CD4-positive, alpha-beta memory T cell (primary cell): ENCODE data around the gene GALNT18. TPM values are rescaled to one million over a fixed set of nuclear protein-coding genes. Genes with fewer than 3 reads are reported as not detected.

Source experiments
- CTCF ChIA-PET: fragments of 350-600 bp; sonication (Branson Sonifier 250); formaldehyde crosslinking; loops from one replicate; lab custom pipeline; 2021; ENCODE audit warnings: inconsistent platforms; ENCODE audit not compliant: partially characterized antibody; lab: Charles Lee
- POLR2A ChIA-PET: fragments of 350-600 bp; sonication (Branson Sonifier 250); formaldehyde crosslinking; loops from one replicate; lab custom pipeline; 2021; ENCODE audit not compliant: partially characterized antibody; lab: Charles Lee
- DNase-seq, 5 donors: peaks; one replicate each; pipeline versions ENCODE4 v3.0.0 to v3.0.0-alpha.2; 2020 to 2022; ENCODE audit warnings: mixed read lengths in 1 of 5
- H3K27ac ChIP-seq: one replicate; pipeline ENCODE4 v1.7.0; 2013; ENCODE audit warnings: low read depth, low read length
- H3K27me3 ChIP-seq: 2 replicates; pipeline ENCODE4 v1.7.0; 2013; ENCODE audit warnings: mild to moderate bottlenecking, low read length, moderate library complexity; ENCODE audit not compliant: insufficient read depth
- H3K36me3 ChIP-seq: 2 replicates; pipeline ENCODE4 v1.7.0; 2013; ENCODE audit warnings: mild to moderate bottlenecking, low read length, moderate library complexity; ENCODE audit not compliant: insufficient read depth
- H3K4me1 ChIP-seq: 2 replicates; pipeline ENCODE4 v1.7.0; 2013; ENCODE audit warnings: mild to moderate bottlenecking, low read length, moderate library complexity; ENCODE audit not compliant: insufficient read depth
- H3K4me3 ChIP-seq, 2 donors: one replicate each; pipeline ENCODE4 v1.7.0; 2013; ENCODE audit warnings: low read length in 2 of 2, mild to moderate bottlenecking in 1 of 2
- H3K9me3 ChIP-seq, 2 donors: one replicate each; pipeline ENCODE4 v1.7.0; 2013; ENCODE audit warnings: low read length in 2 of 2, control low read depth in 1 of 2; ENCODE audit not compliant: control insufficient read depth in 1 of 2
- H3K27ac Mint-ChIP-seq, 7 donors: one replicate each; pipeline ENCODE4 v1.8.0; 2020 to 2021; ENCODE audit warnings: mixed read lengths in 7 of 7, mild to moderate bottlenecking in 6 of 7, inconsistent platforms in 3 of 7, moderate library complexity in 3 of 7
- H3K27me3 Mint-ChIP-seq, 2 donors: one replicate each; pipeline ENCODE4 v1.8.0; 2020 to 2021; ENCODE audit warnings: mixed read lengths in 2 of 2
- H3K36me3 Mint-ChIP-seq, 2 donors: one replicate each; pipeline ENCODE4 v1.8.0; 2020 to 2021; ENCODE audit warnings: mixed read lengths in 2 of 2, inconsistent platforms in 1 of 2, mild to moderate bottlenecking in 1 of 2
- H3K4me1 Mint-ChIP-seq, 4 donors: one replicate each; pipeline ENCODE4 v1.8.0; 2020 to 2021; ENCODE audit warnings: mixed read lengths in 4 of 4, mild to moderate bottlenecking in 1 of 4
- H3K4me3 Mint-ChIP-seq, 8 donors: one replicate each; pipeline ENCODE4 v1.8.0; 2020 to 2021; ENCODE audit warnings: mixed read lengths in 8 of 8, mild to moderate bottlenecking in 7 of 8, moderate library complexity in 6 of 8, inconsistent platforms in 3 of 8
- H3K9me3 Mint-ChIP-seq, 8 donors: one replicate each; pipeline ENCODE4 v1.8.0; 2020 to 2021; ENCODE audit warnings: mixed read lengths in 8 of 8, mild to moderate bottlenecking in 5 of 8, inconsistent platforms in 3 of 8, moderate library complexity in 1 of 8
- intact Hi-C: fragments of 100-400 bp; cut with micrococcal nuclease; formaldehyde crosslinking; loops from one replicate; pipeline ENCODE4 v1.15.1; 2023
- polyA plus RNA-seq, 2 donors: library from polyadenylated mRNA; unstranded; fragments of 300-500 nt; fragmentation: Illumina TruSeq; gene quantifications; one replicate each; pipeline ENCODE4 v1.2.3, GENCODE V29; 2021
- total RNA-seq, 2 experiments: library from RNA; stranded (reverse); gene quantifications; one replicate each; pipeline ENCODE4 v1.2.3, GENCODE V29; 2021

Gene GALNT18
- total and polyA plus RNA-seq, 4 experiments from 2014 or later = not detected

DNA sequence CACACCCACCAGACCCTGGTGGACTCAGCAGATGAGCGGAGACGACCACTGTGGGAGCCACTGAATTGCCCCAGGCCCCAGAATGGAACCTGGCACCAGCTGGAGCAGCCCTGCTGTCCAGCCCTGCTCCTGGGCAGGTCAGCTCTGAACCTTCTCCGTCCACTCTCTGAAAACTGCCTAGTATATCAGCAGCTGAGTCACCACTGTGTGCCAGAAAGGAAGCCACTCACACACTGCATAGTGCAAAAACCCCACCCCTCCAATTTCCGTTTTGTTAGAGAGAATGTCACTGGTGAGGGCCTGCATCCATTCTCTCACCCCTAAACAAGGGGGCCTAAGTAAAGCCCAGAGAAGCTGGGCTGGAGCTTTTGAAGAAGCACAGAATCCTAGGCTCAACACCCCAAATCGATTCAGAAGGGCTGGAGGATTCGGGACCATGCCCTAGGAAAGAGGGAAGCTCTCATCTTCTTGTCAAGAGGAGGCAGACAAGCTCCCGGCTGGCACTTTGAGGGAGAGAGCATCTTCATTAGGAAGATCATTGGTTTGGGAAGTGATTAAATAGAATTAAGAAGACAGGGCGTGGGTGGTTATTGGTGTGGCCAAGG lies 44.5 kb downstream of the GALNT18 start:
- Mint-ChIP-seq H3K36me3 (no peaks in the 10 kb centered on the region), H3K4me3 (no peak overlapping the region), H3K27ac (no peak overlapping the region), H3K27me3 (peaks cover 4 to 7% of the 10 kb centered on the region in 2 donors), H3K9me3 (no peaks in the 10 kb centered on the region), H3K4me1 (no peaks in the 10 kb centered on the region)
- H3K27ac ChIP-seq = no peak overlapping the region
- no peaks in the 10 kb centered on the region for H3K4me1 ChIP-seq
- H3K27me3 ChIP-seq = no peaks in the 10 kb centered on the region
- DNase-seq = no peak
- H3K4me3 ChIP-seq = no peak overlapping the region
- ChIA-PET CTCF (no interaction called here), POLR2A (no interaction called here)
- no peaks in the 10 kb centered on the region for H3K9me3 ChIP-seq
- intact Hi-C loops = no loop called here
- H3K36me3 ChIP-seq = no peaks in the 10 kb centered on the region

DNA sequence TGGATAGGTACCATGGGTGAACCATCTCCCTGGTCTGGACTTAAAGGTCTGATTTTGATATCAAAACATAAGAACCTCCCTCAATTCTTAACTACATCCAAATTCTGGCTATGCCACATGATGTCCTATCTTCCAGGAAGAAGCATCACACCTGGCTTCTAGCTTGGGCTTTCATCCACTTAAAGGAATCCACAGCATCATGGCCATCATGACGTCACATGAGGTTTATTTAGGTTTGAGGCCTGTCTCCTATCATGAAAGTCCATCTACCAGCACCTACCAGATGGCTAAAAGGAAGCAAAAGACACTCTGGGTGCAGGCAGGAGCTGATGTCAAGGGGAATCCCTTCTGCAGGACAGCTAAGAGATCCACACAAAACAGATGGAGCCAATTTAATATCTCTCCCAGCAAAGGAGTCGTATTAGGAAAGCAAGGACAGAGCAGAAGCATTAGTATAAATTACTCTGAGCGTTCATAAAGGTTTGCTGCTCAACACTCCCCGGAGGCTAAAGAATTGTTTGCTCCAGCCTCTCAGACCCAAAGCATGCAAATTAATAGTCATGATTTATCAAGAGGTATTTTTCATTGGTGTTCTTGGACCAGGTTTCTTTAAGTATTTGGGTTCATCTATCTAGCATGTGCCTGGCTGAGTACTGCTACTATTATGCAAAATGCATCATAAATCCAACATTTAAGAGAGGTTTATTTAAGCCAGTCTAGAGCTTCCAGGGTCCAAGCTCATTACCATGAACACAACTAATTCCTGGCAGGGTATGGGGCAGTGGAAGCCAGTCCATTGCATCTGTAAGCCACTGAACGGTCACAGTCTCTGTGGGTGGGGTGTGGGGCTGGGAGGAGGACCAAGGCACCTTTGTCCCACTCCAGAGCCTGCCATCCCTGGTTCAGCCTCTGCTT lies 47.2 kb downstream of the GALNT18 start:
- H3K9me3 ChIP-seq = no peaks in the 10 kb centered on the region
- H3K4me3 ChIP-seq = no peak overlapping the region
- POLR2A ChIA-PET = no interaction called here
- no peaks in the 10 kb centered on the region for H3K4me1 ChIP-seq
- DNase-seq = no peak
- peaks cover 1 to 5% of the 10 kb centered on the region in 2 donors for H3K27me3 Mint-ChIP-seq
- H3K27ac Mint-ChIP-seq = no peak overlapping the region
- intact Hi-C loops = no loop called here
- H3K36me3 Mint-ChIP-seq = no peaks in the 10 kb centered on the region
- H3K27me3 ChIP-seq = no peaks in the 10 kb centered on the region
- CTCF ChIA-PET = no interaction called here
- H3K27ac ChIP-seq = no peak overlapping the region
- H3K4me1 Mint-ChIP-seq = no peaks in the 10 kb centered on the region
- no peaks in the 10 kb centered on the region for H3K36me3 ChIP-seq
- H3K9me3 Mint-ChIP-seq = no peaks in the 10 kb centered on the region
- no peak overlapping the region for H3K4me3 Mint-ChIP-seq

DNA sequence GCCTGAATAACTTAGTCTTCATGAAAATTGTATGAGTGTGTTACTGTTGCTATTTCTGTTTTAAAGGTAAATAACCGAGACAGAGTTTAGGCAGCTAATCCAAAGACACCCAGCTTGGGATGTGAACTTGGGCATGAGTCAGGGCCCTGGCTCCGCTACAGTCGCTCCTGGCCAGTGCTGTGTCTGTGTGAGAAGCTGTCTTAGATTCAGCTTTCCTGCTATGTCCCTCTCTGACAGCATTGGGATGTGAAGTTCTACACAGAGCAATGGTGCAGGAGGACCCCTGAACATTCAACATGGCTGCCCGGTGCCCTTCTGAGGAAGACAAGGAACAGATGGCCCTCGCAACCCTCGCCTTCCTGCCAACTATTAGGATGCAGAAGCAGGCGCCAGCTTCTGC lies 49.4 kb downstream of the GALNT18 start:
- Histone ChIP-seq H3K4me1 (no peaks in the 10 kb centered on the region), H3K4me3 (no peak overlapping the region), H3K9me3 (no peaks in the 10 kb centered on the region), H3K27ac (no peak overlapping the region), H3K36me3 (no peaks in the 10 kb centered on the region), H3K27me3 (no peaks in the 10 kb centered on the region)
- Mint-ChIP-seq H3K4me1 (no peaks in the 10 kb centered on the region), H3K9me3 (no peaks in the 10 kb centered on the region), H3K27ac (no peak overlapping the region), H3K27me3 (peaks cover 3 to 7% of the 10 kb centered on the region in 2 donors), H3K4me3 (no peak overlapping the region), H3K36me3 (no peaks in the 10 kb centered on the region)
- no peak for DNase-seq
- CTCF ChIA-PET = no interaction called here
- intact Hi-C loops = no loop called here
- POLR2A ChIA-PET = no interaction called here

DNA sequence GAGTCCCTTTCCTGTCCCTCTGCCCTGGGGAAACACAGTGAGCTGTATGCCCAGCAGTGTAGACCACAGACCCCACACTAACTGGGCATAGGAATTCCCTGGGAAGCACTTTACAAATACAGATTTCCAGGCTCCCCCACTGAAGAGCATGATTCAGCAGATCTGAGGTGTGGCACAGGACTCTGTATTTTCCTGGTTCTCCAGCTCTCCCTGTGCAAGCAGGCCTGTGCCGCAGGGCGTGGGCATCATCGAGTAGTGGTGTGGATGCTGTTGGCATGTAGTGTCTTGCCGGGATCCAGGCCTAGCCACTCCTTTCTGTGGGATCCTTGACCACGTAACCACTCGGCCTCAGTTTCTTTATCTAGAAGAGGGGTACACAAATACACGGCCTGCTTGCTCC lies 49.9 kb downstream of the GALNT18 start:
- H3K4me1 ChIP-seq = no peaks in the 10 kb centered on the region
- ChIA-PET CTCF (no interaction called here), POLR2A (no interaction called here)
- DNase-seq = no peak
- no peak overlapping the region for H3K27ac Mint-ChIP-seq
- peaks cover 3 to 7% of the 10 kb centered on the region in 2 donors for H3K27me3 Mint-ChIP-seq
- H3K27ac ChIP-seq = no peak overlapping the region
- no peaks in the 10 kb centered on the region for H3K27me3 ChIP-seq
- no peak overlapping the region for H3K4me3 ChIP-seq
- H3K4me1 Mint-ChIP-seq = no peaks in the 10 kb centered on the region
- no peaks in the 10 kb centered on the region for H3K36me3 Mint-ChIP-seq
- H3K4me3 Mint-ChIP-seq = no peak overlapping the region
- no peaks in the 10 kb centered on the region for H3K36me3 ChIP-seq
- intact Hi-C loops = no loop called here
- H3K9me3 ChIP-seq = no peaks in the 10 kb centered on the region
- no peaks in the 10 kb centered on the region for H3K9me3 Mint-ChIP-seq

DNA sequence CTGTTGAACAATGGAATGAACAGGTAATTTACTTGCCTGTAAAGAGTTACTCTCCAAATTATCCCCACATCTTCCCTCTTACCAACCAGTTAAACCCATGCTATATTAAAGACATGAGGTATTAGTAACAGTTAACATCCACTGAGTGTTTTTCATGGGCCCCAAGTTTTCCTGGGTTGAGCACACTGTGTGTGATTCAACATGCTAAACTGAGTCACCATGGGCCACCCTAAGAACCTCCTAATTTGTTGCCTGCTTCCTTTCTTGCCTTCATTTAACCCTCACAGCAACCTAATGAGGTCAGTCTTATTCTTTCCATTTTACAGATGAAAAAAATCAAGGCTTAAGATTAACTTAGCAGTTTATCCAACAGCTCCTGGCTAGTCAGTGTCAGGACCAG lies 51.0 kb downstream of the GALNT18 start:
- no peaks in the 10 kb centered on the region for H3K4me1 Mint-ChIP-seq
- H3K27ac ChIP-seq = no peak overlapping the region
- H3K9me3 ChIP-seq = no peaks in the 10 kb centered on the region
- no peaks in the 10 kb centered on the region for H3K4me1 ChIP-seq
- no peak overlapping the region for H3K27ac Mint-ChIP-seq
- POLR2A ChIA-PET = no interaction called here
- intact Hi-C loops = no loop called here
- H3K27me3 ChIP-seq = no peaks in the 10 kb centered on the region
- H3K4me3 Mint-ChIP-seq = no peak overlapping the region
- CTCF ChIA-PET = no interaction called here
- no peak for DNase-seq
- no peak overlapping the region for H3K4me3 ChIP-seq
- no peaks in the 10 kb centered on the region for H3K36me3 ChIP-seq
- peaks cover 3 to 7% of the 10 kb centered on the region in 2 donors for H3K27me3 Mint-ChIP-seq
- H3K36me3 Mint-ChIP-seq = no peaks in the 10 kb centered on the region
- H3K9me3 Mint-ChIP-seq = no peaks in the 10 kb centered on the region

DNA sequence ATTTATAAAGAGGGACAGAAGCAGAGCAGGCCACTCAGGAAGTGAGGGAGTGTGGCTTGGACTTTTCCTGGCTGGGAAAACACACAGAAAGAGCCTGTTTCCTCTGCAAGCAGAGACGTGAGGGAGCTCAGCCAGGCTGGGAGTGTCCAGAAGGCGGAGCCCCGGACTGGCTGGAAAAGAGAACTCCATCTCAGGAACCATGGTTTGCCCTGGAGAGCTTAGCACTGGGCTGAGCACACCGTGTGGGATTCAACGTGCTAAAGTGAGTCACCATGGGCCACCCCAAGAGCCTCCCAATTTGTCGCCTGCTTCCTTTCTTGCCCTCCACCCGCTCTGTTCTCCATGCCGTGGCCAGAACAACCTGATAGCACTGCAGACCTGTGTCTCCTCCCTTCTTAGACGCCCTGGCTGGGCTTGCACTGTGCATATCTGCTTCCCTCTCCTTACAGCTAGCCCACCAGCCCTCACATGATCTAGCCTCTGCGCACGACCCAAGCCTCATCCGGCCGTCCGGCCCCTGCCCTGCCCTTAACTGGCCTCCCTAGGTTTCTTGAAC lies 51.8 kb downstream of the GALNT18 start:
- no peaks in the 10 kb centered on the region for H3K9me3 ChIP-seq
- ChIA-PET CTCF (no interaction called here), POLR2A (no interaction called here)
- no peak overlapping the region for H3K4me3 Mint-ChIP-seq
- no peaks in the 10 kb centered on the region for H3K4me1 Mint-ChIP-seq
- no peaks in the 10 kb centered on the region for H3K36me3 Mint-ChIP-seq
- no peaks in the 10 kb centered on the region for H3K4me1 ChIP-seq
- no peak overlapping the region for H3K27ac Mint-ChIP-seq
- intact Hi-C loops = no loop called here
- no peak for DNase-seq
- no peaks in the 10 kb centered on the region for H3K9me3 Mint-ChIP-seq
- no peak overlapping the region for H3K4me3 ChIP-seq
- H3K36me3 ChIP-seq = no peaks in the 10 kb centered on the region
- H3K27me3 ChIP-seq = no peaks in the 10 kb centered on the region
- no peak overlapping the region for H3K27ac ChIP-seq
- H3K27me3 Mint-ChIP-seq = peaks cover 3 to 7% of the 10 kb centered on the region in 2 donors

DNA sequence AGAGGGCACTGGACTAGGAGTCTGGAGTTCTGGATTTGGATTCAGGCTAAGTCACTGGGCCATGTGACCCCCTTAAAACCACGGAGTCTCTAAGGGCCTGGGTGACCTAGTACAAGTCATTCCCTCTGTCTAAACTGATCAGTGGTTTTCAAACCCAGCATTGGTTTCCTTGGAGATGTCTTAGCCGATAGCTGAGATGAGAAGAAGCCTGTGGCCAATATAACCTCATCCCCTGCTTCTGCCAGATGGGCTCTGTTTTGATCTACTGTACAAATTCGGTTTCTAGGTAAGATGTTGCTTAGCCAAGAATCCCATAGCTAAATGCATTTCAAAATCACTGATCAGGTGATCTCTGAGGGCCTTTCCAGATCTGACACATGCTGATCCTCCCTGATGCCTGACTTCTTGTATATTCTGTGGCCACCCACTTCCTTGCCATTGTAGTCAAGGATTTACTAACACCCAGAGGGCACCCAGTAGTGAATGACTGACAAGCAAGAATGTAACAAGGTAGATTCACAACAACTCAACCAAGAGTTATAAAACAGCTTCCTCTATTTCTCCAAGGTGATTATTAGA lies 53.1 kb downstream of the GALNT18 start:
- no peaks in the 10 kb centered on the region for H3K9me3 Mint-ChIP-seq
- Histone ChIP-seq H3K4me1 (no peaks in the 10 kb centered on the region), H3K36me3 (no peaks in the 10 kb centered on the region), H3K27ac (no peak overlapping the region), H3K27me3 (no peaks in the 10 kb centered on the region), H3K9me3 (no peaks in the 10 kb centered on the region), H3K4me3 (no peak overlapping the region)
- ChIA-PET POLR2A (no interaction called here), CTCF (no interaction called here)
- no peaks in the 10 kb centered on the region for H3K36me3 Mint-ChIP-seq
- peaks cover 3 to 7% of the 10 kb centered on the region in 2 donors for H3K27me3 Mint-ChIP-seq
- H3K27ac Mint-ChIP-seq = no peak overlapping the region
- H3K4me1 Mint-ChIP-seq = no peaks in the 10 kb centered on the region
- intact Hi-C loops = no loop called here
- DNase-seq = no peak
- H3K4me3 Mint-ChIP-seq = no peak overlapping the region
